ENCODE measurements around the gene PARVB. TPM values are rescaled to one million over a fixed set of nuclear protein-coding genes. Genes with fewer than 3 reads are reported as not detected.
"Not testable (repeated sequence)": the region's sequence is repeated elsewhere in the genome, so short reads cannot be mapped to it uniquely, and the experiment has no call there.

PARVB gene
- total RNA-seq, 2 donors from 2014 or later, result 95.5 to 113 TPM

- DNase-seq (no peak), ATAC-seq (no peak)
- intact Hi-C loops (cut with DNase I), result no loop called here
Measured at GRCh38 chr22:44093791-44094190, 69.7 kb downstream of the PARVB start.

GRCh38 chr22:44094751-44095302 lies 70.7 kb downstream of the PARVB start:
- no peak for DNase-seq
- intact Hi-C loops (cut with DNase I), result no loop called here
- ATAC-seq, result no peak

- intact Hi-C loops (cut with DNase I), result no loop called here
- ATAC-seq (no peak), DNase-seq (peak; percentile 3)
Measured at GRCh38 chr22:44096736-44097135, 72.6 kb downstream of the PARVB start.

GRCh38 chr22:44097263-44098020 lies 73.3 kb downstream of the PARVB start:
- ATAC-seq (no peak), DNase-seq (peak; percentile 17)
- intact Hi-C loops (cut with DNase I), result no loop called here

GRCh38 chr22:44098021-44098739 lies 74.1 kb downstream of the PARVB start:
- ATAC-seq (no peak), DNase-seq (peak; percentile 15)
- intact Hi-C loops (cut with DNase I), result no loop called here

- ATAC-seq (no peak), DNase-seq (peak; percentile 7)
- intact Hi-C loops (cut with DNase I), result no loop called here
Measured at GRCh38 chr22:44098966-44099530, 74.9 kb downstream of the PARVB start.

GRCh38 chr22:44099696-44100095 lies 75.6 kb downstream of the PARVB start:
- DNase-seq (peak; percentile 8), ATAC-seq (no peak)
- intact Hi-C loops (cut with DNase I), result no loop called here

- no peak for ATAC-seq
- DNase-seq, result no peak
- intact Hi-C loops (cut with DNase I), result no loop called here
Measured at GRCh38 chr22:44100411-44100810, 76.3 kb downstream of the PARVB start.

- intact Hi-C loops (cut with DNase I), result no loop called here
- DNase-seq (no peak), ATAC-seq (no peak)
Measured at GRCh38 chr22:44102121-44102520, 78.0 kb downstream of the PARVB start.

- DNase-seq, result no peak
- intact Hi-C loops (cut with DNase I), result no loop called here
- ATAC-seq, result no peak
Measured at GRCh38 chr22:44102856-44103255, 78.8 kb downstream of the PARVB start.

- intact Hi-C loops (cut with DNase I), result no loop called here
- DNase-seq (no peak), ATAC-seq (no peak)
Measured at GRCh38 chr22:44103735-44104480, 79.8 kb downstream of the PARVB start.

GRCh38 chr22:44107340-44107739 lies 83.2 kb downstream of the PARVB start:
- no peak for DNase-seq
- intact Hi-C loops (cut with DNase I), result no loop called here
- no peak for ATAC-seq

- intact Hi-C loops (cut with DNase I), result no loop called here
- ATAC-seq, result no peak
Measured at GRCh38 chr22:44108076-44108475, 84.0 kb downstream of the PARVB start.

GRCh38 chr22:44108806-44109385 lies 84.8 kb downstream of the PARVB start:
- DNase-seq, result no peak
- intact Hi-C loops (cut with DNase I), result no loop called here

More at GRCh38 chr22:44108076-44108475, 84.0 kb downstream of the PARVB start:
- DNase-seq, result no peak

GRCh38 chr22:44109416-44109815 lies 85.3 kb downstream of the PARVB start:
- intact Hi-C loops (cut with DNase I), result no loop called here
- ATAC-seq, result peak in 1 of 2 donors; percentile 28
- DNase-seq, result no peak

More at GRCh38 chr22:44108806-44109385, 84.8 kb downstream of the PARVB start:
- ATAC-seq, result no peak

- DNase-seq; ATAC-seq; intact Hi-C loops (cut with DNase I): not testable (repeated sequence)
Measured at GRCh38 chr22:44110656-44111055, 86.6 kb downstream of the PARVB start.

- intact Hi-C loops (cut with DNase I), result no loop called here
- ATAC-seq, result peak in 1 of 2 donors; percentile 12
- DNase-seq, result no peak
Measured at GRCh38 chr22:44111562-44112155, 87.6 kb downstream of the PARVB start.

GRCh38 chr22:44112191-44112590 lies 88.1 kb downstream of the PARVB start:
- DNase-seq (no peak), ATAC-seq (peak in 1 of 2 donors; percentile 29)
- intact Hi-C loops (cut with DNase I), result no loop called here
